ENCODE measurements around the gene PC.
A peak's percentile ranks its signal among the peaks of the same experiment; 100 is the strongest.

PC gene

DNA sequence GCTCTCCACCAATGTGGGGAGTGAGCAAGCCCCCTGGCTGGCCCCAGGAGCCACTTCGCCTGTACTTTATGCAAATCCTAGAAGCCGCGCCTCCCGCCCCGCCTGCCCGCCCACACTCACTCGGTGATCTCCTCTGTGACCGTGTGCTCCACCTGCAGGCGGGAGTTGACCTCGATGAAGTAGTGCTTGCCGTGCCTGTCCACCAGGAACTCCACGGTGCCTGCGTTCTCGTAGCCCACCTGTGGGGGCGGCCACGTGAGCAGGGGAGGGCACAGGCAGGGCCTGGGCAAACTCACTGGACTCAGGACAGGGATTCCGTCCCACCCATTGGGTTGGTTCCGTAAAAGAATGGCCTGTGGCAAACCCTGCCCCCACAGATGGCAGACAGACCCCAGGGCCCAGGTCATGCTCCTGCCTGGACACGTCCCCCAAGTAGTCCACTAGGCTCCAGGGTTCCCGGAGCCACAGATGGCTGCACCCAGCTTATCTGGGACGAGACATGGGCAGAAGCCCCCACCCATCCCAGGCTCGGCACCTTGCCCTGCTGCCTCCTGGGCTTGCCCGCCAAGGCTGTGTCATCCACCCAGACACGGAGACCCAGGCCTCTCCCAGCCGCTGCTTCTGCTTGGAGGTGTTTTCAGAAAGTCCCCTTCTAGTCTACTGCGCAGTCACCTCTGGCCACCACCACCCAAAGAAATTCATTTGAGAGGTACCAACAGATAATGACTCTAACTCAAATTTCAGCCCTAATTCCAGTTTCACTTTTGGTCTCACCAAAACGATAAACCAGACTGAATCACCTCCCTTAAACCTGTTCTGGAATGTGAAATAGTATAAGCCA lies 89.2 kb downstream of the PC start:
- TF ChIP-seq CTCF (IDR thresholded peaks at IDR 0.05; ENCODE audit: extremely low read depth, missing control alignments) = peak; percentile 61
- peak; percentile 94 for DNase-seq (ENCODE audit: low spot score)

DNA sequence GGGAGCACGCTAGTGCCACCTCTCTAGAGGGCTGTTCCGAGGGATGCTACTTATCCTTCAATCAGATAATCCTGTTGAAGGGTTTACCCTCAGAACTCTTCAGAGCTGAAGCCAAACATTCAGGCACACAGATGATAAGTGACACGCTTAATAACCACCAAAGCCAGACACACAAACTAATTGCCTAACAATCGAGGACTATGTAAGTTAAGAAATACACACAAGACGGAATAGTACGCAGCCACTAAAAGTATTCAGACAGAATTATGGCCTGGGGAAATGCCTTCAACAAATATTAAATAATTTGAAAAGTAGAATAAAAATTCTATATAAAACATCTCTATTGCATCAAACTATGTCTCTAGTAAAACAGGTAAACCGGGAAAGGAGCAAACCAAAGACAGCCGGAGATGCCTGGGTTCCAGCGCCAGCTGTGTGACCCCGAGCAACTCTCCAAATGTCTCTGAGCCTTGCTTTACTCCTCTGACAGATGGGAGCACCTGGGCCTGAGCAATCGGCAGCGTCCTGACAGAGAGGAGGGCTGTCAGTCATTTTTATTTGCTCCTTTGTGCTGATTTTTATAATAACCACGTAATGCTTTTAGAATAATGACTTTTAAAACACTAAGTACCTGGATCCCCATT lies 90.0 kb downstream of the PC start:
- no peak for TF ChIP-seq CTCF (IDR thresholded peaks at IDR 0.05; ENCODE audit: extremely low read depth, missing control alignments)

DNA sequence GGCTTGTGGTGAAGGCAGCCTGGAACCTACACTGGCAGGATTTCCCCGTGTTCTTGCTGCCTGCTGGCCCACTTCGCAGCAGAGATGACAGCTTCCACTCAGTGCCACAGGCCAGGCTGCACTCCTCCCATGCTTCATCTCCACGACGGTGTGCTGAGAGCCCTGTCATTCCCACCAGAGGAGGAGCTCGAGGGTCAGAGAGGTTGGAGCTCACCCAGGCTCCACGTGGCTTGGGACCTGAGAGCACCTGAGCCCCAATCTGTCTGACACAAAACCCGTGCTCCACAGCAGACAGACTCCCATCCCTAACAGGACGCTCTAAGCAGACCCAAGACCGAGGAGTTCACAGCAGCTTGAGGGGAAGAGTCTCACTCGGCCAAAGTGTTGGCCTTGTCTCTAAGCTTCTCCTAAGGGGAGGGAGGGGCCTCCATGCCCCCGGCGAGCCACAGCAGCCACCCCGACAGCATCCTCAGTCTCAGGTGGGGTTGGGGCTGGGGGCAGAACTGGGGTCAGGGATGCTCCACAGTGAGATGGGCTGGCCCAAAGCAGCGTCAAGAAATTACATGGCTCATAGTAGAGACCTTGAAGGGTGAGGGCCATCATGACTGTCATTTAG lies 90.7 kb downstream of the PC start:
- TF ChIP-seq CTCF (IDR thresholded peaks at IDR 0.05; ENCODE audit: extremely low read depth, missing control alignments) = no peak
- peak; percentile 14 for DNase-seq (ENCODE audit: low spot score)

More for the DNA sequence above, 90.0 kb downstream of the PC start:
- DNase-seq (ENCODE audit: low spot score) = no peak

DNA sequence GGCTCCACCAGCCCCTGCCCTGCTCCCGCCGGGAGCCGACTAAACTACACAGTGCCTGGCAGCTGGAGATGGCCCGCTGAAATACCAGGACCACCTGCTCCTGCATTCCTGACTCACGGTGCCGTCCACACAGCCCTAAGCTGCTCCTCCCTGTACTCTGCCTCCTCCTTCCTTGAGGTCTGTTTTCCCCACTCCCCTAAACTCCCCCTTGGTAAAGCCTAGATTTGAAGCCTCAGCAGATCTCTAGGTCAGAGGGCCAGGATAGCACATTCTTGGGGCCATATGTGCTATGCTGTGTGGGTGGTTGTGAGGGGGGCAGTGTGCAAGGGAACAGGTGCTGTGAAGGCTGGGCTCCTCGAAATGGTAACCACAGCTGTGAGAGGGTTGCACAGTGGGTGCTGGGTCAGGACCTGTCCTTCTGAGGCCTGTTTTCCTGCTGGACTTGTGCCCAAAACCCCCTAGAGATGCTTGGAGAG lies 91.6 kb downstream of the PC start:
- no peak for TF ChIP-seq CTCF (IDR thresholded peaks at IDR 0.05; ENCODE audit: extremely low read depth, missing control alignments)
- DNase-seq (ENCODE audit: low spot score) = peak; percentile 36

- TF ChIP-seq CTCF (IDR thresholded peaks at IDR 0.05; ENCODE audit: extremely low read depth, missing control alignments) = no peak
- DNase-seq (ENCODE audit: low spot score) = no peak
These were observed 92.2 kb downstream of the PC start for GRCh38 chr11:66866007-66866406.

DNA sequence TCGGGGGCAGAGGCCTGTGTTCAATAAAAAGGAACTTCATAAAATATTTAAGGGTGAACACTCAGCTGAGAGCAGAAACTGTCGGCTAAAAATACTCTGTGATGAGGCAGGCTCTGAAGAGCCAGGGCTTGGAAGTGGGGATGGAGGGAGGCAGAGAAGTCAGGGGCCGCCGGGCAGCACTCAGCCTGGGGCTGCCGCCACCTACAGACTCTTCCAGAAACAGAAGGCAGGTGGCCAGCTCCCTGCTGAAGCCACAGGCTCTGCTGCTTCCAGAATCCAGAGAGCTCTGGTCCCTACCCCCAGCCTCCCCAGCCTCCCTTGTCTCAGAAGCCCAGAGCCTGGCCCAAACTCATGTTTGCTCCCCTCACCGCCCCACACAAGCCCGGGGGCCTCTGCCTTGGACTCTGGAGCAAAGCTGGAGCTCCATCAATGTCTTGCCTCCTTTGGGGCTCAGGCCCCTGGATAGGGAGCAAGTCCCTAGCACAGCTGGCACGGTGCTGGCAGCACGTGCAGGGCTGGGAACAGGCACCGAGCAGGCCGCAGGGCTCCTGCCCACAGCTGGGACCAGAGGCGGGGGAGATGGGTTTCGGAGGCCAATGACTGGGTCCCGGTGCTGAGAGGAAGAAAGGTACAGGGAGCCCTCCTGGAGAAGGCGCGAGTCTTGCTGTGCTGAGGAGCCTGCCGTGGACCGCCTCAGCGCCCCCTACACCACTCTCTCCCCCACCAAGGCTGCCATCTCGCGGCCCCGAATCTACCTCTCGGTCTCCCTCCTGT lies 93.1 kb downstream of the PC start:
- DNase-seq (ENCODE audit: low spot score) = peak; percentile 15
- no peak for TF ChIP-seq CTCF (IDR thresholded peaks at IDR 0.05; ENCODE audit: extremely low read depth, missing control alignments)

Data from GM20000 (cell line).